NCI-H1105 treated with DMSO at 0.1 percent for 48 hours (cell line): ENCODE data around the gene MED14.

Source experiments
- DNase-seq: peaks from one replicate; lab custom pipeline; 2025; lab: John Stamatoyannopoulos, UW

Gene MED14

GRCh38 chrX:40729598-40730584, 5.5 kb downstream of the MED14 start:
- DNase-seq, result no peak

- DNase-seq, result no peak
These were observed 7.6 kb downstream of the MED14 start for GRCh38 chrX:40727581-40728252.

- no peak for DNase-seq
These were observed 8.2 kb downstream of the MED14 start for GRCh38 chrX:40727093-40727492.

GRCh38 chrX:40722930-40723329, 12.4 kb downstream of the MED14 start:
- no peak for DNase-seq

DNA sequence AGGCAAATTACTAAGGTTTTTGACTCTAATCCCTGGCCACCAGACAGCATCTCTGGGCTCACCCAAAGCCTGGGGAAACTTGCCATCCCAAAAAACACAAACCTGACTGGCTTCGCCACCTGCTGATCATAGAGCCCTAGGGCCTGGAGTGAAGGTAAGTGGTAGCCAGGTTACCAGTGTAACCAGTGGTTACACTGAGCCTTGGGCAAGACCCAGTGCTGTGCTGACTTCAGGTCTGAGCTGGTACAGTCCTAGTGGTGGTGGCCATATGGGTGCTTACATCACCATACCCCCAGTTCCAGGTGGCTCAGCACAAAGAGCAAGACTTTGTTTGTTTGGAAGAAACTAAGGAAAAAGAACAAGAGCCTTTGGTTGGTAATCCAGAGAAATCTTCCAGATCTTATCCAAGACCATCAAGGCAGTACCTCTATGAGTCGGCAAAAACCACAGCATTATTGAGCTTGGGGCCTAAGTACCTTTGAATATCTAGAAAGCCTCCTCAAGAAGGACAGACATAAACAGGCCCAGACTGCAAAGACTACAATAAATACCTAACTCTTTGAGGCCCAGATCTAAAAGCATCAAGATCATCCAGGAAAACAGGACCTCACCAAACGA, 13.7 kb downstream of the MED14 start:
- DNase-seq, result no peak

DNA sequence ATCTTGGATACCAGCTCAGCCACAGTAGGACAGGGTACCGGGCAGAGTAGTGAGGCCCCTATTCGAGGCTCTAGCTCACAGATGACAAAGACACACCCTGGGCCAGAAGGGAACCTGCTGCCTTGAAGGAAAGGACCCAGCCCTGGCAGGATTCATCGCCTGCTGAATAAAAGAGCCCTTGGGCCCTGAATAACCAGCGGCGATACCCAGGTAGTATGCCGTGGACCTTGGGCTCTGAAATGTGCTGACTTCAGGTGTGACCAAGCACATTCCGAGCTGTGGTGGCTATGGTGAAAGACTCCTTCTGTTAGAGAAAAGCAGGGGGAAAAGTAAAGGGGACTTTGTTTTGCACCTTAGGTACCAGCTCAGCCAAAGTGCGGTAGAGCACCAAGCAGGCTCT, 14.6 kb downstream of the MED14 start:
- DNase-seq, result no peak

GRCh38 chrX:40720339-40720738, 15.0 kb downstream of the MED14 start:
- DNase-seq, result no peak

GRCh38 chrX:40719731-40720130, 15.6 kb downstream of the MED14 start:
- DNase-seq, result no peak

- DNase-seq, result no peak
These were observed 16.1 kb downstream of the MED14 start for GRCh38 chrX:40719218-40719617.

- no peak for DNase-seq
These were observed 25.9 kb downstream of the MED14 start for GRCh38 chrX:40709395-40709794.

DNA sequence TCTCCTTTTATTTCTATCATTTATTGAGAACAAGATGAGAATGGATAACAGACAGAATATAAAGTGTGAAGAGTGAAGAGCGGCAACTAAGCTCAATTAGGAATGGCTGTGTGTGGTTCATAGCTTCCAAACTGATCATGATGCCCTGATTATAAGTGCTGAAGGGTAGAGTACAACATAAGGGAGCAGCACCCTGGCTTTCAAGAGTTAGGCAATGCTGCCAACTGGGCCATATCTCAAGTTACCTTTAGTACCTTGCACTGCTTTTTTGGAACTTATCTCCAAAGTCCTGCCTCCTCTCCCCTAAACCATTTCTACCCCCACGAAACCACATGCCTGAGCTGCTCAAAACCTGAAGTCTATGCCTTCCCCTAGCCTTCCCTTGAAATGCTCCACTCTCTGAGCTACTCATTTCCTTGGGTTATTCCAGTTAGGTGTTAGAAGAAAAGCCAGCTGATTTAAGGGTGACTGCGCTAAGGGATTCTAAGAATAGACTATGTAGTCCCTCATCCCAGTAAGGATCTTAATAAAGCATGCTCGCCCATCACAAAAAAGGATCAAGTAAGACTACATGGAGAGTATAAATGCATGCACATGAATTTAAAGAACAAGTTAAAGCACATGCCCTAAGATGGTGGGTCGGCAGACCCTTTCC, 29.6 kb downstream of the MED14 start:
- no peak for DNase-seq

DNA sequence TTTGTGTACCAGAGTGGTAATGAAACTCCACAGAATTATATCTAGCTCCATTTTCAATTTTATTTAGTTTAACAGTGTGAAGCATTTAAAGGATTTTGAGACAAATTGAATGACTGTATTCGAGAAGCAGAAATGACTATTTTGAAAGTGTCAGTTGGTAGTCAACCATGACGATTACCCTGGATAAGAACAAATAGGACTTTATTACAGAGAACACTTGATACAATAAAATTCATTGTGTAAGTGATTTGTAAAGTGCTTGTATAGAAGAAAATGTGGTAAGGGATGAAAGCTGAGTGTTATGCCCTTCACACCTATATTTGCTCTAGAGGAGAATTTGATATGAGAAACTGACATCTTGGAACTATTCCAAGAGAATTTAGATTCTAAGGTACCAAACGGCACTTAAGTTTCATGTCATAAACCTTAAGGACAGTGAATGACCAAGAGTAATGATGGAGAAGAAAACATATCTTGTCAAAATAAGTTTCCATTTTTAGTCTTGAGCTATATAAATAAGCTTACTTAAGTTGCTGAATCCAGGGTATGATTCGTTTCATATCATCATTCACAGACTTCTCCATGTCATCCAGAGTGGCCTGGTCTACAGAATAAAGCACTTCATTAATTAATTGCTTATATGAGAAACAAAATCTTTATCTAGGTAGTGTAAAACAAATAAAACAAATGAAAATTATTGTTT, 34.6 kb downstream of the MED14 start:
- DNase-seq, result no peak

GRCh38 chrX:40698851-40699250, 36.5 kb downstream of the MED14 start:
- no peak for DNase-seq

DNA sequence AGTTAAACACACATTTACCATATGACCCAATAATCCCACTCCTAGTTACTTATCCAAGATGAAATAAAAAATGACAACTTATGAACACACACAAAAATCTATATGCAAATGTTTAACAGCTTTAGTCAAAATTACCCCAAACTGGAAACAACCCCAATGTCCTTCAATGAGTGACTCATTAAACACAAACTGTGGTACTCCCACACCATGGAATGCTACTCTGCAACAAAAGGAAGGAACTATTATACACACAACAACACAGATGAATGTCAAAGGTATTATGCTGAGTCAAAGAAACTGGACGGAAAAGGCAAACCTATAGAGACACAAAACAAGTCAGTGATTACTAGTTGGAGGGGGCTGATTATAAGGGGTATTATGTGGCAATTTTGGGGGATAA, 40.5 kb downstream of the MED14 start:
- no peak for DNase-seq

DNA sequence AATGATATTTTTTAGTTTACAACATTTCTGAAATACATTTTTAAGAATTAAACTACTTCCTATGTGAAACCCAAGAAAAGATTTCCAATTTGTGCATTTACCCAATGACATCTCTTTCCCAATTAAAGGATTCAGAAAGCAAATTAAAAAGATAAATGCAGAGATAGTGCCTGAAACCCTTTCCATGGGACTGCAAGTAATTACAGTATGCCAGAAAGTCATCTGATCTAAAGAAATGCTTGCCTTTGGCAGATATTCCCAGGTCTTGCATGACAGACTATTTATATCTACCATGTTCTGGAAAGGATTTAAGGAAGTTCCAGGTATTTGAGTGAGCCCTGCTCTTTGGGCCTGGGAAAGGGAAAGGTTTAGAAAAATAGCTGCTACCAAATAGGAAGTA, 46.4 kb downstream of the MED14 start:
- DNase-seq, result no peak

GRCh38 chrX:40687169-40687568, 48.2 kb downstream of the MED14 start:
- DNase-seq, result no peak

GRCh38 chrX:40685362-40685918, 49.9 kb downstream of the MED14 start:
- no peak for DNase-seq

DNA sequence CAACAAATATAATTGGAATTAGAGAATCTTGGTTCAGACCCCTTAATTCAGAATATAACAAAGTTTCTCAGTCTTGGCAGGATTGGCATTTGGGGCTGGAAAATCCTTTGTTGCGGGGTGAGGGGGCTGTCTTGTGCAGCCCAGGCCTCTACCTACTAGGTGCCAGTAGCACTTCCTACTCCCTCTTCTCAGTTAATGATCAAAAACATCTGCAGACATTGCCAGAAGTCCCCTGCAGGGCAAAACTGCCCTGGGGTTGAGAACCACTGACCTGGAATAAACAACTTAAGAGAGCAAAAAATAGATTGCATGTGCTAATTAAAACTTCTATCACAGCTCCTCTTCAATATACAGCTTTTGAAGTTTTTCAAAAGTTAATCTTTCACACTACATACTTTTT, 51.2 kb downstream of the MED14 start:
- DNase-seq, result no peak

- no peak for DNase-seq
These were observed 52.1 kb downstream of the MED14 start for GRCh38 chrX:40683245-40683644.

GRCh38 chrX:40671126-40671525, 64.2 kb downstream of the MED14 start:
- no peak for DNase-seq

GRCh38 chrX:40663880-40664630, 71.3 kb downstream of the MED14 start:
- DNase-seq, result no peak
